HG02759 (cell line): Measurements from ENCODE around the gene DUOX2.

ENCODE experiments used
- ATAC-seq: cut with Tn5 transposase; IDR thresholded peaks from one replicate; pipeline ENCODE4 v1.9.1; 2021; ENCODE audit warnings: mild to moderate bottlenecking, moderate library complexity; ENCODE audit not compliant: unreplicated experiment

The DUOX2 gene

DNA sequence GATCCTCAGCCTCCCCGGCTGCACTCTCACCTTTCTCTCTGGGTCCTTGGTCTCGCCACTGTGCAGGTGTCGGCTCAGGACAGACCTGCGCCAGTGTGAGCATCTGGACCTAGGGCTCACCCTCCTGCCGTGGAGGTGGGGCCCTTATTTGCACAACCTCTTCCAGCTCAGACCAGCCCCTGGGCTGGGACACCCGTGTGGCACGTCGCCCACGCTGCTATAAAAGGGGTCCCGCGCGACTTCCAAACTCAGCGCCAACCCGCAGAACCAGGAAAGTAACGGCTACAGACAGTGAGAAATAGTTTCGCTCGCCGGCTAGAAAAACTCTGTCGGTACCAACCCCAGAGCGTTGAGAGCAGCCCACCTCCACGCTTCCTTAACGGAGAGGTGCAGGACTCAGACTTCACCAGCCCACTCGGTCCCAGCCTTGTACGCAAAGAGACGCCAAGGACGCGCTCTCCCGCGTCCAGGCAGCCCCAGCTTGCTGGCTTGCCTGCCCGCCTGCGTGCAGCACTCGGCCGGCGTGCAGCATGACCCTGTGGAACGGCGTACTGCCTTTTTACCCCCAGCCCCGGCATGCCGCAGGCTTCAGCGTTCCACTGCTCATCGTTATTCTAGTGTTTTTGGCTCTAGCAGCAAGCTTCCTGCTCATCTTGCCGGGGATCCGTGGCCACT, at the start of gene DUOX2, which contains the start of gene DUOXA2:
DUOX2 (minus strand) TSS at position 97 of the 675 bp plus-strand sequence. CDS start 761 bp downstream, outside the sequence.
DUOXA2 (plus strand) TSS at position 251 of the 675 bp plus-strand sequence; CDS start at position 531, 280 bp downstream.
- ATAC-seq: no peak

DNA sequence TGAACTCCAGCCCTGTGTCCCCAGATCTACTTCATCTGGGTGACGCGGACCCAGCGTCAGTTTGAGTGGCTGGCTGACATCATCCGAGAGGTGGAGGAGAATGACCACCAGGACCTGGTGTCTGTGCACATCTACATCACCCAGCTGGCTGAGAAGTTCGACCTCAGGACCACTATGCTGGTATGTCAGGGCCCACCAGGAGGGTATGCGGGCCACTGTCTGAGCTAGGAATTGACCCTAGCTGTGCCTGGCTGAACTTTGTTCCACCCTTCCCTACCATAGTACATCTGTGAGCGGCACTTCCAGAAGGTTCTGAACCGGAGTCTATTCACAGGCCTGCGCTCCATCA, 49.5 kb upstream of the DUOX2 start:
- no peak for ATAC-seq

DNA sequence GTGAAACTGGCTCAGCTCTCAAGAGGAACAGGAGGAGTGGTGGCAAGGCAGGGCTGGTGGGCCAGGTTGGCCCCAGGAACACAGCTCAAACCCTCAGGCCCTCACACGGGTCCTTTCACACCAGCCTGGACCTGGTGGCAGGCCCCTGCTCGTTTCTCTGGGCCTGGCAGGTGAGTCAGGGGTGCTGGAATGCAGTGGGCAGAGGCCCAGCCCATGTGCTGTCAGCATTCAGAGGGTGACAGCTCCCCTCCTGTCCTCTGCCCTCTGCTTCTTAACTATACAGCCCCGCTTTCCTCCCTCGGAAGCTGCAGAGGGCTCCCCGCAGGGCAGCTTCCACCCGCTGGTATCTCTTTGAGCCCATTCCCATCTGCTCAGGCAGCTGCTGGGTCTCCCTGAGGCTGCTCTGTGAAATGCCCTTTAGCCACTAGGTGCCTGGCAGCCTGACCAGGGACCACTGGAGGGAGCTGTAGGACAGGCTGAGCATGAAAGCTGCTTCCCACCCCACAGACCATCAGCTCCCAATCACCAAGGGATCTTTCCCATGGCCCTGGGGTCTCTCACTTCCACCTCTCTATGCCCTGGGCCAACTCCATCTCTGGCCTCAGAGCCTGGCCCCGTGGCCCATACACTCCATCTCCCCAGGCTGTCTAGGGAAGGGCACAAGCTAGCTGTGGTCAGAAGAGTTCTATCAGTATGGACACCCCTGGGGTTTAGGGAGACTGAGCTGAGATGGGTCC, 49.0 kb upstream of the DUOX2 start:
- ATAC-seq: peak; percentile 44

DNA sequence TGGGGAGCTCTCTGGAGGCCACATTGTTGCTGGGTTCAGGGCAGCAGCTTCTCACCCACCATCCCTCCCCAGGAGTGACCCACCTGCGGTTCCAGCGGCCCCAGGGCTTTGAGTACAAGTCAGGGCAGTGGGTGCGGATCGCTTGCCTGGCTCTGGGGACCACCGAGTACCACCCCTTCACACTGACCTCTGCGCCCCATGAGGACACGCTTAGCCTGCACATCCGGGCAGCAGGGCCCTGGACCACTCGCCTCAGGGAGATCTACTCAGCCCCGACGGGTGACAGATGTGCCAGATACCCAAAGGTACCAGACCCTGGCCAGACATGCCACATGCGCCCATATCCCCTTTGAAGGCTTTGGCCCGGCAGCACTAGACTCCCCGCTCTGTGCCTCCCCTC, 47.7 kb upstream of the DUOX2 start:
- no peak for ATAC-seq

DNA sequence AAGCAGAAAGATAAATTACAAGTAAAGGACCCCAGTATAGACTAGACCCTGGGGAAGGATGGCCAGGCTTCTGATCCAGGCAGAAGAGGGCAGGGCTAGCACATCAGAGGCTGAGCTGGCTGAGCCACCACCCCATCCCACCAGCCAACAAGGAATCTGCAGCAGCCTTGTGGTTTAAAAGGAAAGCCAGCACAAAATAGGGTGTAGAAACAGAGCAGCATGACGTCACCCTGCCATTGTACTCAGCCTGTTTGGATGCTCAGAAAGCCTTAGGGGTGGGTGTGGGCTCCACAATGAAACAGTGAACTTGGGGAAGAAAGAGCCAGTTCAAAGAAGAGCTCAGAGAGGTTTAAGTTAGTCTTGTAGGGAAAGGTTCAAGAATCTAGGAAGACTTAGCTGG, 44.0 kb upstream of the DUOX2 start:
- no peak for ATAC-seq

DNA sequence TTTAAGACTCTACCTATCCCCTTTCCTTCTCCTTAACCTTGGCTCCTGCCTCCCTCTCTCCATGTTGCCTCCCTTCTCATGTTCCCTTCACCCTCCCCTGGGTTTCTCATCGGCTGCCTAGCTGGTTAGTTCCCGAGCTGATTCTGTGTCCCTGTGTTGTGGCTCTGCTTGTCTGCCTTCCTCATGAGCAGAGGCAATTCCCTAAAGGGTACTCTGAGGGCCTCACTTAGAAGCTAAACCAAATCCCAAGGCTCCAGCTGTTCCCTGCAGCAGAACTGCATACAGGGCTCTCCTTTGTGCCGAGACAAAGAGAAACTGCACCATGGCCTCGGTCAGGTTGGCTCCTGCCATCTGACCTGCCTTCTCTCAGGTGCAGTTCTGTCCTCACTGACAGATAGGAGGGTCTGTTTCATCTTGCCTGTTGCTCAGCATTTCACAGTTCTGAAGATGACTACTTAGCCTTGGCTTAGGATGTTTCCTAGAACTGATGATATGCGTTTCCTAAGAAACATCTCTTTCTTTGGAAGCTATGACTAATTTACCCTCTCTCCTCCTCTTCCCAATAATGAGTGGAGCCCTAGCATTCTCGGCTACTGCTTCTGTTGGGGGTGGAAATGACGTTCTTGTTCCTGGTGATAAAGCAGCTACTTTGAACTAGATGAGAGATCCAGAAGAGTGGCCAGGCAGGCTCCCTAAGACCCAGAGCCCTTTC, 42.9 kb upstream of the DUOX2 start:
- no peak for ATAC-seq

DNA sequence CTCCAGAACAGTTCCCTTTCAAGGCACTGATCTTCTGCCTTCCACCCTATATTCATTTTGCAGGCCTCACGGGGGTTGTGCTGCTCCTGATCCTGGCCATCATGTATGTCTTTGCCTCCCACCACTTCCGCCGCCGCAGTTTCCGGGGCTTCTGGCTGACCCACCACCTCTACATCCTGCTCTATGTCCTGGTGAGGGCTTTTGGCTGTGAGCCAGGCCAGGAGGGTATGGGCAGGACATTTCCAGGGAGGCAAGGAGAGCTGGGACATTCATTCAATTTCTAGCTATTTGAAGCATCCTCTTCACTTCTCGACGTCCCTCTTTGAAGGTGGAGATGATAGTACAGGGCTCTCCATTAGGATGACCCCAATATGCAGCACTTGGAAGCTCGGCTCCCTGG, 41.8 kb upstream of the DUOX2 start:
- ATAC-seq: no peak

DNA sequence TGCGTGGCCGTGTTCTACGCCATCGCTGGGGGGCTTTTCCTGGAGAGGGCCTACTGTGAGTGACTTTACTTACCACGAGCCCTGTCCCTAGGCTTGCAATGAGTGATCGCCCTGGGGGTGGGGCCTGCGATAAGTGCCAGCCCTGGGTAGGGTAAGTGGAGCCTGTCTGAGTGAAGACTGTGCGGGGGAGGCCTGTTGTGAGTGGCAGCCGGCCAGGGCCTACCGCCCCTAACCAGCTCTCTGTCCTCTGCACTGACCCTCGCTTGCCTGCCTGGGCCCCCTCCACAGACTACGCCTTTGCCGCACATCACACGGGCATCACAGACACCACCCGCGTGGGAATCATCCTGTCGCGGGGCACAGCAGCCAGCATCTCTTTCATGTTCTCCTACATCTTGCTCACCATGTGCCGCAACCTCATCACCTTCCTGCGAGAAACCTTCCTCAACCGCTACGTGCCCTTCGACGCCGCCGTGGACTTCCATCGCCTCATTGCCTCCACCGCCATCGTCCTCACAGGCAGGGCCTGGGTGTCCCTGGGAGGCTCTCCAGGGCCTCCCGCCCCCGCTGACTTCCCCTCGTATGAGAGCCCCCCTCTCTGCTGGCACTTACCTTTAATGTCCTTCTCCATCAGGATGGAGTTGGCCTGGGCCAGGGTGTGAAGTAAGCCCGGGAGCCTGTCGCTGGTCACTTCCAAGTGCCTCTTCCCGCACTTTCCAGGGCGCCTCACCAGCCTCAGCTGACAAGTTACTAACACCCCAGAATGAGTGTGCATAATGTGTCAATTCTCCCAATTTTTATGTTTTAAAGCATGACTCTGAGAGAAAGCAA, 38.2 kb upstream of the DUOX2 start:
- no peak for ATAC-seq

DNA sequence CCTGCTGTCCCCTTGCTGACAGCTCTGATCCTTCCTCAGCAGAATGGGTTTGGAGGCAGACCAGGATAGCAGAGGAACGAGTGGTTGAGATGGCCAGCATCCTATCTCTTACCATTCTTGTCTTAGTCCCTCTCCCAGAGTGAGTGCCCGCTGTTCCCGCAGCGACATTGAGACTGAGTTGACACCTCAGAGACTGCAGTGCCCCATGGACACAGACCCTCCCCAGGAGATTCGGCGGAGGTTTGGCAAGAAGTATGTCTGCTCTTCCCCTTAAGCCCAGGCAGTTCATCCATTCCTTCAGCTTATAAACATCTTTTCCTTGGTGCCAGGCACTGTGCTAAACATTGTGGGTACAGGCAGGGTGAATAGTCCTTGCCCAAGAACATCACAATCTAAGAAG, 37.0 kb upstream of the DUOX2 start:
- no peak for ATAC-seq

DNA sequence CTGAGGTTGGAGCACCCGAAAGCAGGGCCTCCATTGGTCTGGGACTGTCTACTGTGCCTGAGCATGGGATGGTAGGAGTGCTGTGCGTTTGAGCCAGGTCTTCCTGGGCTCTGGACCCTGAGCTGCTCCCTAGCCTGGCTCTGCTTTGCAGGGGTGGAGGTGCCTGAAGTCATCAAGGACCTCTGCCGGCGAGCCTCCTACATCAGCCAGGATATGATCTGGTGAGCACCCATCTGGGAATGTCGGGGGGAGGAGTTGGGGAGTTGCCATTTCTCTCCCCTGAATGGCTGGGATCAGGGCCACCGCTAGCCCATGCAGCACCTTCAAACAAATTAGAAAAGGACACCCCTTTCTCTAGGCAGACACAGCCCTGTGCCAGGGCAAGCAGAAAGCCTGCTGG, 36.5 kb upstream of the DUOX2 start:
- ATAC-seq: no peak

DNA sequence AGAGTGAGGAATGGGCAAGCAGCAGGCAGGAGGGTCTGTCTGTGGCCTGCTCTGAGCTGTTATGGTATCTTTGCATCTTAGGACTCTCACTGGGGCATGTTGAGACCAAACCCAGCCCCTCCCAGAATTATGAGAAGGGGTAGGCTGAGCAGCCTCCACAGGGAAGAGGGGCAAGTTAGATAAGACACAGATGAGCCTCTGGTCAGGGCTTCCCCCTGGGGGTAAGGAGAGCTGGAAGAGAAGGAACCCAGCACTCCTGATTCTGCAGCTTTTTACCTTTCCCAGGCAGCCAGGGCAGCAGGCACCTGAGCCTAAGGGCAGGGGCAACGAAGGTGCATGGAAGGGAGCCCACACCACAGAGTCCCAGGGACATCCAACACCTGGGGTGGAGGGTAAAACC, 35.1 kb upstream of the DUOX2 start:
- no peak for ATAC-seq

DNA sequence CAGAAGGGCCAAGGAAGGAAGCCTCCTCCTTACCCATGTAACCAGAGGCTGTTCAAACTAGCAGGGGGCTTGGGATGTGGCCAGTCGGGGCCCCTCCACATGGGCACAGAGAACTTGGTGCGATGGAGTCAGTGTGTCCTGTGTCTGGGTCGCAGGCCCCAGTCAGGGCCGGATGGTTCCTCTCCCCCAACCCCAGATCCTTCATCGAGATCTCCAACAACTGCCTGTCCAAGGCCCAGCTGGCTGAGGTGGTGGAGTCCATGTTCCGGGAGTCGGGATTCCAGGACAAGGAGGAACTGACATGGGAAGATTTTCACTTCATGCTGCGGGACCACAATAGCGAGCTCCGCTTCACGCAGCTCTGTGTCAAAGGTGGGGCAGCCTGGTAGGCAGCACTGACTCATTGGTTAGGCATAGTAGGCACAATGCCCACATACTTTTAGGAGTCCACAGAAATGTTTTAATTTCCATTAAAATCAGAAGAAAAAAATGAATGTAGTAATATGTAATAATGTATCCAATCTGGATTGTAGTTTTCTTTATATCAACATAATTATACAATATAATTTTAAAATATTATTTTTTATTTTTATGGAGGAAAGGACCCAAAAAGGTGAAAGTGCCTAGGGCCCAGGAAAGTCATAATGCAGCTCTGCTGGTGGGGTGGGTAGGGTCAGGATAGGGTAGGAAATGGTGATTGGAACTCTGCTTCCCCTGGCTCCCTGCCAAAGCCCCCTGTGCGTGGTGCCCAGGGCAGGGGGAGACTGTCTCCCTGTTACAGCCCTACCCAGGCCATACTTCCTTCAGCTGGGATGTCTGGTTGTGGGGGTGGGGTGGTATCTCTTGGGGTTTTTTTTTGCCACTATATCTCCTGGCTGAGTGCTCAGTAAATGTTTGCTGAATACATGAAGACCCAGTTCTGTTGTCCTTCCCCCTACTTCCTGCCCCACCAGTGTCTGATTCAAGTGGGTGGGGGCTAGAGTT, 34.4 kb upstream of the DUOX2 start:
- no peak for ATAC-seq

DNA sequence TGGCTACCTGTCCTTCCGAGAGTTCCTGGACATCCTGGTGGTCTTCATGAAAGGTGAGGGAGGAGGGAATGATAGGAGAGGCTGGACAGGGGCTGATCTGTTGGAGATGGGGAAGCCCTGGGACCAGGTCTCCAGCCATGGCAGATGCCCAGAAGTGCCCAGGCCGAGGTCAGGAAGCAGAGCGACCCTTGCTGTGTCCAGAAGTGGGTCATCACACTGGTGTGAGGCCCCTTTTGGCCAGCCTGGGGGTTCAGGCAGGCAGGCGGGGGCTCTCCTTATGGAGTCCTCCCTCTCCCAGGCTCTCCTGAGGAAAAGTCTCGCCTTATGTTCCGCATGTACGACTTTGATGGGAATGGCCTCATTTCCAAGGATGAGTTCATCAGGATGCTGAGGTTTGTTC, 33.6 kb upstream of the DUOX2 start:
- ATAC-seq: no peak

DNA sequence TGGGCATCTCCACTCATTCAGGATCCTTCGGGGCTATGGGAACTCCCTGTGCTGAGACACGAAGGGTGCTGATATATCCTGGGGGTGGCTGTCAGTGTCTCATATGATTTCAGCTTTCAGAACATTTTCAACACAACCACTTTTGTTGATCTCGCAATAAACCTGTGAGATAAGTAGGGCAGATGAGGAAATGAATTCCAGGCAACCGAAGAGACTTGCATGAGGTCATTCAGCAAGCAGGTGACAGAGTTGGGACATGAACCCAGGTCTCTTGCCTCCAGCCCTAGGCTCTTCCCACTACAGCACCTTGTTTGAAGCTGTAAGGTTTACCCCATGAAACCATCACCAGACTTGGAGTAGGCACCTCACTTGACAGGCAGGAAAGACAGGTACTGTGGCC, 32.4 kb upstream of the DUOX2 start:
- ATAC-seq: no peak

DNA sequence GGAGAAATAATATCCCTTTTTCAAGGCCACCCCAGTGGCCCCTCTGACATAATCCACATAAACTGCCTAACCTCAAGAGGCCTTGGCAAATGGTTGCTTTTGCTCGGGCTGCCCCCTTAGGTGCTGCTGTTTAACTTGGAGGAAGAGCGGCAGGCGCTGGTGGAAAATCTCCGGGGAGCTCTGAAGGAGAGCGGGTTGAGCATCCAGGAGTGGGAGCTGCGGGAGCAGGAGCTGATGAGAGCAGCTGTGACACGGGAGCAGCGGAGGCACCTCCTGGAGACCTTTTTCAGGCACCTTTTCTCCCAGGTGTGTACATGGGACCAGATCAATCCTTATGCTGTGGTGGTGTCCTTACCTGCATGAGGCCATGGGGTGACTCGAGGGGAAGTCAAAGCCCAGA, 30.8 kb upstream of the DUOX2 start:
- no peak for ATAC-seq

DNA sequence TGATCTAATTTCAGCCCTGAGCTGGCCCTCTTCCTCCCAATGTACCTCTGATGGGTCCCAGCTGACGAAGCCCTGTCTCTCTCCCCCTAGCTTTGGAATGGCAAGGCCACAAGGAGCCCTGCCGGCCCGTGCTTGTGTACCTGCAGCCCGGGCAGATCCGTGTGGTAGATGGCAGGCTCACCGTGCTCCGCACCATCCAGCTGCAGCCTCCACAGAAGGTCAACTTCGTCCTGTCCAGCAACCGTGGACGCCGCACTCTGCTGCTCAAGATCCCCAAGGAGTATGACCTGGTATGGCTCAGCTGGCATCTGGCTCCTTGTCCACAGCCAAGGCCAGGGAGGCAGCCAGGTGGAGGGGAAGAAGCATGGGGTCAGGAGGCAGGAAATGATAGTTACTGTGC, 30.0 kb upstream of the DUOX2 start:
- no peak for ATAC-seq

DNA sequence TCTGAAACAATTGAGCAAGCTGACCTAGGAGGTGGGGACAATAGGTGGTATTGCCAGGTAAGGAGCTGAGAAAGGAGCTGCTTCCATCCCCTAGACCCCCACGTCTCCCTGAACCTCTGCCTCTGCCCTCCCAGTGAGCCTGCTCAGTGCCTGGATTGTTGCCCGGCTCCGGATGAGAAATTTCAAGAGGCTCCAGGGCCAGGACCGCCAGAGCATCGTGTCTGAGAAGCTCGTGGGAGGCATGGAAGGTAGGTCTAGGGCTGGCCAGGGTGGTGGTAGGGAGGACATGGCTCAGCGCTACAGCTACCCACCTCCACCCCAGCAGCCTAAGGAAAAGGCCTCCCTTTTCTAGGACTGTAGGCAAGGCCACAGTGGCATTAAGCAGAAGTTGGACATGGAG, 29.1 kb upstream of the DUOX2 start:
- ATAC-seq: no peak

DNA sequence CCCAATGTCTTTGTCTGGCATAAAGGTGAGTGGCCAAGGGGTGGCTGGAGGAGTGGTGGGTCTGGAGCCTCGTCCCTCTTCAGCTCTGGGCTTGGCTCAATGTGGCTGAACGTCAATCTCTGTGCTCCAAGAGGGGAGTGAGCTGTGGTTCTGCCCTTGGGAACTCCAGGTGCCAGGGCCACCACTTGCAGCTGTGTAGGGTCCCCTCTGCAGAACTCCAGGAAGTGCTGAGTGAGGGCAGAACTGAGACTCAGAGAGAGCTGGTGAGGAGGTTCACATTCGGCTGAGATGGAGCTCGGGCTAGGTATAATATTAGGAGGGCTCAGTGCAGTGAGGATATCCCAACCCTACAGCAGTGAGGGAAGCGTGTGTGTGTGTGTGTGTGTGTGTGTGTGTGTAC, 27.4 kb upstream of the DUOX2 start:
- ATAC-seq: no peak

DNA sequence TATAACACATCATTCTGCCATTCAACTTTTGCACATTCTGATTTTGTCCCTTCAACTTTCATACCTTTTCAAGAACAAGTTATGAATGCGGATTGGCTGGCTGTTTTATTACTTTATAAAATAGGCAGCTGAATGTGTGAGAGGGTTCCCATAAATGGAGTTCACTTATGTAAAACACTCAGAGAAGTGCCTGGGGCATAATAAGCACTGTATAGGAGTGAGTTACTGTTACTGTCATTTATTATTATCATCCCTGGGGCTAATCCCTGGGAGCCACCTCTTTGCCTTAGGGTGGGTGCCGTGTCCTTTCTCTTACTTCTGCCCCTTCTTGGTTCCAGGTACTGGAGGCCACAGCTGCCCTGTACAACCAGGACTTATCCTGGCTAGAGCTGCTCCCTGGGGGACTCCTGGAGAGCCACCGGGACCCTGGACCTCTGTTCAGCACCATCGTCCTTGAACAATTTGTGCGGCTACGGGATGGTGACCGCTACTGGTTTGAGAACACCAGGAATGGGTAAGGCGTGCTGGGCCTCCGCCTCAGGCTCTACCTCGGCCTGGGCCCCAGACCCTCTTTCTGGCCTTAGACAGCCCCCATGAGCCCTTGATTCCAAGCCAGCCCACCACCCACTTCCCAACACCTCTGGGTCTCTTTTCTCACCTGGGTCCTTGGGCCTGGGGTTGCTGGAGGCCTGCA, 26.7 kb upstream of the DUOX2 start:
- ATAC-seq: no peak
